ELF-1 (cell line): ENCODE measurements around the gene GABRB1.

Source experiments
- DNase-seq: peaks from one replicate; pipeline ENCODE4 v3.0.0-alpha.2; 2016; ENCODE audit warnings: low read depth, low spot score

GABRB1 gene

DNA sequence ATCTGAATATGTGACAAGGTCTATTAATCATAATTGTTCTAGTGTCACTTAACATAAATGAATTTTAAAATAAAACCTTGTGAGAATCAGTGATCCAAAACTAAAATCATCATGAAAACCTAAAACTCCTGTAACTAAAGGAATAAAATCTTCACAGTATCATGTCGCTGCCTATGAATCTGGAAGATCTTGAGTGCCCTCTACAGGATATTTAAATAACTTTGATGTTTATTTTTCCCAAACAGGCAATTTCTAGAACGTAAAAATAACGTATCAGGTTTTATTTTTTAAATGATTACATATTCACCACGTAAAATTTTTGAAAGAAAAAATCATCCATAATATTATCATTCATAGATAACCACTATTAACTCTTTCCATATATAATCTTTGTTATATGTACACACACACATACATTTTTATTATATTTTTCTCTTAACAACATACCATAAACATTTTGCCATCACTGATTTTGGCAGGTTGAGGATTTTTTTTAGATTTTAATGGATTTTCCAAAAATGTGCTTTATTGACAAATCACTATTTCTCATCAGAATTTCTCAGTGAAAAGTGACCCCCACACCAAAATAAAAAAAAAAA, 352.6 kb downstream of the GABRB1 start:
- no peak for DNase-seq

DNA sequence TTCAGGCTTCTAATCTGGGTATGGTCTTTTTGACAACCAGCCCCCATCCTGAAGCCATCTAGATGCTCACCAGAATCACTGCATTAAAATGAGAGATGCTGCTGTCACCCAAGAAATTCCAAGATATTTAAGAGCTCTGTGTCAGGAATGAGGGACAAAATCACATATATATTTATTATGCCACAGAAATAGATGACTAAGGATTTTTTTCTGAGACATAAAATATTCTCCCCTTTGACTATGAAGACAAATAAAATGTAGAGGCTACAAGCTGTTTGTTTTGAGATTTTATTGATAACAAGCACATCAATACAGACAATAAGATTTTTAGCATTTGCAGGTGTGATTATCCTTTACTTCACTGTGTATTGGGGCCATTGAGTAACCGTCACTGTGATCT, 354.8 kb downstream of the GABRB1 start:
- DNase-seq, result no peak

DNA sequence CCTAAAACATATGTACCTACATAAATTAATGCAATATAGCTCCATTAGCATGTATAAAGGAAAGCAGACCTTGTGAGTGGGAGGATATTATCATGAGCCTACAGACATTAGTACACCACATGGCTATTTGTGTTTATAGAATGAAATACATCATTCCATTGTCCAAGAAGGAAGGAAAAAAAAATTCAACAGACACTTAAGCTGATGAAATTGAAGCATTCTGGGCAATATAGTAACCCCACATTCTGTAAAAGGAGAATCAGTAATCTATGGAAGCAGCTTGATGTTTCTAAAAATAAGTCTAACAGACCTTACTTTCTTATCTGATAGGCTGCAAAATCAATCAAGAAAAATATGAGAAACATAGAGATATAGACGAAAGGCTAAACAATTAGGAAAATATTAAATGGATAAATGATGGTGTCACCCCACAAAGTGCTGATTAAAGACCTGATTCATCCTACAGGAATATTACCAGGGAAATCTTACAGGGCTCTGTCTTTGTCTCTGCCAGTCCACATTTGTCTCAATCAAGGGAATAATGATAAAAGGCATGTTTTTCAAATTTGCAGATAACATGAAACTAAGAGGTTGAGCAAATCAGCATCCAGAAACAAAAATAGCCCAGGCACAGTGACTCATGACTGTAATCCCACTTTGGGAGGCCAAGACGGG, 355.3 kb downstream of the GABRB1 start:
- no peak for DNase-seq

DNA sequence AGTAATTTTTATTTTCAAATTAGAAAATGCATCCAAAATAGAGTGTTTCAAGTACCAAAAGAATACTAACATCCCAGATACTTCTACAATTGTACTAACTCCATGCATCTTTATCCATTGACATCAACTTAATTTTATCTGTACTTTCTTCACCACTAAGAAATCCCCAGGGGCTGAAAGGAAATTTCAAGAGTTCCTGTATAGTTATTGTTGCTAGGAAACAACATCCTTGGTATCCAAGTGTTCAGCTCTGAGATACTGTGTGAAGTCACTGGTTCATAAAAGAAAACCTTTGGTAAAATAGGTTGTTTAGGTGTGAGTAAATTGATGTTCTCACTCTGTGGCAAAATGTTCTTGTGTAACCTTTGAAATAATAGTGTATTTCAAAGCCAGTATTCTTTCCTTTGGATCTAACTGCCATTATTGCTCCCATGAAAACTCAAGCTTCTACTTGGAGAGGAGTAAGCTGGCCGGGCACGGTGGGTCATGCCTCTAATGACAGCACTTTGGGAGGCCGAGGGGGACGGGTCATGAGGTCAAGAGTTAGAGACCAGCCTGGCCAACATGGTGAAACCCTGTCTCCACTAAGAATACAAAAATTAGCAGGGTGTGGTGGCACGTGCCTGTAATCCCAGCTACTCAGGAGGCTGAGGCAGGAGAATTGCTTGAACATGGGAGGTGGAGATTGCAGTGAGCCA, 359.2 kb downstream of the GABRB1 start:
- no peak for DNase-seq

DNA sequence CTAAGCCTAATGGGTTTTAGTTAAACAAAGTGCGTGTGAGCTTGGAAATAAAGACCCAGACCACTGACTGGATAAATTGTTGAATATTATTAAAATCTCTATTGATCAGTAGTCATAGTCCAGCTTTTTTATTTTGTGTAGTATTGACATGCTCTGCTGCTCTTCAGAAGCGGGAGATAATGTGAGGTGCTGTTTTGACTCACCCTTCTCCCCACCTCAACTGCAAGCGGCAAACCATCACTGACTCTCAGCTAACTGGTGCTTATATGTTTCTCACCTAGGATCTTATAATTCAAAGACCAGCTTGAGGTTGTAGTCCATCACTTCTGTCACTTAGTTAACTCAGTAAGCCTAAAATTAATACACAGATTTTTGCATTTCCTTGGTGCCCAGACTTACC, 359.9 kb downstream of the GABRB1 start:
- DNase-seq, result no peak

DNA sequence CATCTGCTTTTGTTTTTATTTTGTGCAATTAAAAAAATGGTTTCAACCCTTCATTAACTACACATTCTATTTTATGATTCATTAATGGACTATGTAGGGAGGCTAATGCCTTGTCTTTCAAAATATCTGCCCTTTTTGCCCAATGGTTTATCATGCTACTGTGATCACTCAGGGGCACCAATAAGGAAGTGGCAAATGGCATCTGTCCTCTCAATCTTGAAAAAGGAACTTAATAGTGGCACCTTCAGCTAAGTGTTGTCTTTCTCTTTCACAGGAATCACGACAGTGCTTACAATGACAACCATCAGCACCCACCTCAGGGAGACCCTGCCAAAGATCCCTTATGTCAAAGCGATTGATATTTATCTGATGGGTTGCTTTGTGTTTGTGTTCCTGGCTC, 375.0 kb downstream of the GABRB1 start:
- no peak for DNase-seq

DNA sequence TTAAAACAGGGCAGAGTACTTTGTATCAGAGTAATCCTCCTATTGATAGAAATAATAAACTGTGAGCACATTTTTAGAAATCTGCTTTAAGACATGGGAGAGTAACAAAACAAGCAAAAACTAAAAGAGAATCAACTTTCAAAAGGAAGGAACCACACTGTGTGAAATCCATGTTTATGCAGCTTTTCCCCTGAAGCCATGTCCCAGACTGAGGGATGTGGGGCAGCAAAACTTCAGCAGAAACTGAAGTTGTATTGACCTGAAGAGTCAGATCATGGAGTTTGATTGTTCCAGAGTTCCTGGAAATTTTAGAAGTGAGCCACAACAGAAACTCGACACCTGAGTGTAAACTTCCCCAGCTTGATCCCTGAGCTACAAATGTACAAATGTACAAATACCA, 378.9 kb downstream of the GABRB1 start:
- DNase-seq, result no peak

DNA sequence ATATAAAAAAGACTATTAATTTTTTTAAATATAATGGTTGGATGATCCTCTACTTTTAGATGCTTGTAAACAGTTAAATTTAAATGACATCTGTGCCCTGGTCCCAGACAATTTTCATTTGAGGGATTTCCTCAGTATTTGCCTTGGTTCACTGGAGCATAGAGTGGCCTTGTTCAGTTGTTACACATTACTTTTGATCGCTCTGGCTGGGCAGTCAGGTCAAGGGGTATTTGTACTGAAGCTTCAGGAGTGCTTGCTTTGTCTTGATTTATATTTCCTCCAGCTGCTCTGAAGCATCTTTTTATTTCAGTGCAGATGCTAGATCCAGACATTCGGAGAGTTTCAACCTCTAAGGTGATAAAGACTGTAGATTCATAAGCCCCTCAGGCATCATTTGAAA, 382.2 kb downstream of the GABRB1 start:
- DNase-seq, result no peak

DNA sequence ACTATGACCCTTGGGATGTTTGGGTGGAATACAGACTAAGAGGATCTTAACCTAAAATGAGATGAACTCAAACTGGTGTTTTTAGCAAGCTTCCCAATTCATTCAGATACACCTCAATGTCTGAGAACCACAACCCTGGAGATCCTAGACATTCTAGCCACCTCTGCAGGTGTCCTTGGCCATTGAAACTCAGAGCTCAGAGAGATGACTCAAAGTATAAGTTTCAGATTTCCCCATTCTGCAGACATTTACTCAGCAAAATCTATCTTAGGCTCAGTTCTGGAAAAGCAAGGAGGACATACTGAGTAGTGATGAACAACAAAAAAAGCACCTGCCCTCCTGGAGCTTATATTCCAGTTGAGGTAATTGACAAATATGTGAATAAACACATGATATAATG, 384.4 kb downstream of the GABRB1 start:
- no peak for DNase-seq

DNA sequence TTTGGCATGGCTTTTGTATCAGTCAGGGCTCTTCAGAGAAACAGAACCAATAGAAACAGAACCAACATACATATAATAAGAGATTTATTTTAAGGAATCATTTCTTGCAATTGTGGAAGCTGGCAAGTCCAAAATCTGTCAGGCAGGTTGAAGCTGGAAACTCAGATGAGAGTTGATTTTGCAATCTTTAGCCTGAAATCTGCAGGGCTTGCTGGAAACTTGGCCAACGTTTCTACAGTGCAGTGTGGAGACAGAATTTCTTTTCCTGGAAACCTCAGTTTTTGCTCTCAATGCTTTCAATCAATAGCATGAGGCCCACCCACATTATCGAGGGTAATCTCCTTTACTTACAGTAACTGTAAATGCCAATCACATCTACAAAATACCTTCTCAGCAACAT, 386.8 kb downstream of the GABRB1 start:
- DNase-seq, result no peak

DNA sequence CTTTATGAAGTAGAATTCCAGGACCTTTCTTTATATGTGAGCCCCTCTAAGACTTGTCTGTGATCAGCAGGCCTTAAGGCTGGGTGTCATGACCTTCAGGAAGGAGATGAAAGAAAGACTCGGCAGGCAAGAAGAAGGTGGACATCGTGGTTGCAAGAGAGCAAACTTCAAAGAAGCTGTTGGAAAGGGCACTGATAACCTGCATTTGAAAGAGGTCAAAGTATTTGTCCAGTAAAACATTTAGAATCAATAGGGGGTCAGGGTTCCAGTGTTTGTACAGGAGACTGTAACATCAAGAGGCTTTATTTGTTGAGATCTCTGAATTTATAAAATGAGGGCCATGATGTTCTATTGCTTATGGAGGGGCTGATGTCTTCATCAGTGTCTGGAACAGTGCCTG, 387.9 kb downstream of the GABRB1 start:
- DNase-seq, result no peak

DNA sequence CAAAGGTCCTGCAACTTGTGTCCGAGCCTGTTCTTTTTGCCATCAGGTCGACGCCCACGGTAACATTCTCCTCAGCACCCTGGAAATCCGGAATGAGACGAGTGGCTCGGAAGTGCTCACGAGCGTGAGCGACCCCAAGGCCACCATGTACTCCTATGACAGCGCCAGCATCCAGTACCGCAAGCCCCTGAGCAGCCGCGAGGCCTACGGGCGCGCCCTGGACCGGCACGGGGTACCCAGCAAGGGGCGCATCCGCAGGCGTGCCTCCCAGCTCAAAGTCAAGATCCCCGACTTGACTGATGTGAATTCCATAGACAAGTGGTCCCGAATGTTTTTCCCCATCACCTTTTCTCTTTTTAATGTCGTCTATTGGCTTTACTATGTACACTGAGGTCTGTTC, 394.3 kb downstream of the GABRB1 start:
- no peak for DNase-seq

DNA sequence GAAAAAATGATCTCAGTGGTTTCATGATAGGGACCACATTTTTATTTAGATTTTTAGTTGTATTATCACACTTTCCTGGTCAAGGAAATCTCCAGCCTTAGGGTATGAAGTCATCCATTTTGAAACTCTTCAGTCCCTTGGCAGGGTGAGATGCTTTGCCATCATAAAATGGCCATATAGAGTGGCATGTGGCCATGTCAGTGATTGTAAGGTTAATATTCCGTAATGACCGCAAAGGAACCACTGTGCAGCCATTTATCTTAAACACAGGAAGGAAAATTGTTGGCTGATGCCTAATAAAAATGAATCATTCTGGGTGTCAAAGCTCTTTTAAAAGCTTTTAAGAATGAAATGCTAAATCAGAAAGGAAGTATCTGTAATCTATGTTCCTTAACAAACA, 396.6 kb downstream of the GABRB1 start:
- DNase-seq, result no peak

DNA sequence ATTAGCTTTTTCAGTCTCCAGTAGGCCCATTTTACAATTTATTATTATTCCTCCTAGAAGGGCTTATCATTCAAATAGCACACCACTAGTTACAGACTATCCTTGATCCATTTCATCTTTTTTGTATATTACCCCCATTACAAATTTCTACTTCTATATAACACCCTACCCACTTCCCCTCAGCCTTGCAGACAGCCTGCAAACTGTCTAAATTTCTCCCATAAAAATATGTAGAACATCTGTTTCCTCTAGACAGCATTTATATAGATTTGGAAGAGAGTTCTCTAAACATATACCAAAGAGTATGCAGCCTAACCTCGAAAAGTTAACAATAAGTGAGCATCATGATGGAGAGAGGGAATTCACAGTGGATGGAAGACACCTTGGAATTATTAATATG, 401.4 kb downstream of the GABRB1 start:
- DNase-seq, result no peak

DNA sequence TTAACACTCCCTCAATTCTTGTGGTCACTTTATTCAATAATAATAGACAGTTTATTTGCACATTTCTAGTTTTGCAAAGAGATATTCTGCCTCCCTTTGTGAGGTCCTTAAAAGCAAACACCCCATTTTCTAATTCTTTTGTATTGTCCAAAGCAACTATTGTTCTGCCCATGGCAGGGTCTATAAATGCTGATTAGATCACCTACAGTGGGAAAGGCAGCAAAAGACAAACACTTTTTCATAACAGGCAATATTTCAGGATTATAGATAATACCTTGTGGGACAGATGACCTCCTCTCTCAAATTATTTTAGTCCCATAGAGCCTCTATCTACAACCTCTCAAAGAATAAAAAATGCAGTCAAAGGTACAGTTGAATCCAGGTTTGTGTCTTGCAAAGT, 403.6 kb downstream of the GABRB1 start:
- DNase-seq, result no peak

DNA sequence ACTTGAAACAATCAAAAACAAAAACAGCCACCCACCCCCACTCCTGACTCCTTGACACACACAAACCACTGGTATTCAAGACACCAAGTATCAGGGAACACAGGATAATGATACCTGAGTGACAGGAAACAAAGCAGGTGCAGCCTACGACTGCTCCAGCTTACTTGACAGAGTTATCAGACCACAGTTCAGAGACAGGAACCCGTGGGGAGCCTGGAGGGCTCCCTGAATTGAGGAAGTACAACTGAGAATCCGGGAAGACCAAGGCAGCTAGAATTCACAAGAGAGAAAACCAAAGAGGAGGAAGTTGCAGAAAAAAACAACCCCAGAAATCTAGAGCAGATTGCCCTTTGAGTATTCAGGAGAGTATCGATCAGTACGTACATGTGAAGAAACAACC, 411.6 kb downstream of the GABRB1 start:
- no peak for DNase-seq

DNA sequence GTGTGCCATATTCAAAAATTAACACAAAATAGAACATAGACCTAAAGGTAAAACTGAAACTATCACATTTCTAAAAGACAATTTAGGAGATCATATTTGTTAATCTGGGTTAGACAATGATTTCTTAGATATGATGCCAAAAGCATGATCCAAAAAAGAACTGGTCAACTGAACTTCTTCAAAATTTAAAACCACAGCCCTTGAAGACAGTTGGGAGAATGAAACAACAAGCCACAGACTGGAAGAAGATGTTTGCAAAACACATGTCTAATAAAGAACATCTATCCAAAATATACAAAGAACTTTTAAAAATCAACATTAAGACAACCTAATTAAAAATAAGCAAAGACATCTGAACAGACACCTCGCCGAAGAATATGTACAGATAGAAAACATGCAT, 412.7 kb downstream of the GABRB1 start:
- DNase-seq, result no peak

DNA sequence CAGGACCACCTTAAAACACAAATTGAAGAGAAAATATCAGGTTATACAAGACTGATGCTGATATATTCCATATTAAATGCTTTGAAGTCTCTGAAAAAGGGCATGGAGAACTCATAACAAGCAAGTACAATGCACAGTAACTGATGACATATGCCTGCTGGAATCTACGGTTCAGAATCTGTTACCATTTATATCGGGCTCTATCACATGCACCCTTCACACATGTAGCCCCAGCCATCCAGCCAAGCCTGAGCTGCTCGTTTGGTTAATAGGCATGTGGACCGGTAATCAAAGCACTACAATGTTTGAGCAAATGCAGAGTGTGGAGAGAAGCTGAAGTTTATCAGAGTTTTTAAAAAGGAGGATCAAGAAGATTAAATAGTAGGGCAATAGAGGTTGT, 420.3 kb downstream of the GABRB1 start:
- DNase-seq, result no peak

DNA sequence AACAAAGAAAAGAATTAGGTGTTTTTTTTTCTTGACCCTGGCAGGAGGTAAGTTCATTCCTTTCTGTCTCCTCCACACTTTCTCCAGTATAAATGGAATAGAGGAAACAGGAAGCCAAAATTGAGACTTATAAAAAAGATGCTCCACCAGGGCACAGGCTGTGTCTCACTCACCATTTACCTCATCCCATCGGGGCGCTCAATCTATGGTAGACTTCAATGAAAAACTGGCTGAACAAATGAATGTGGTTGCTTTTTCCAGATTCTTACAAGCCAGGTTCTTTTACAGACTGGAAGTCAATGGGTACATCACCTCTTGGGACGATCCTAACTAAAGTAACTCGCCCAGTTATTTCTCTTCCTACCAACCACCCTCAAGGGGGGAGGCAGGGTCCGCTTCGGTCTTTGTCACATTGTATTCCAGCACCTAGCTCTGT, 431.4 kb downstream of the GABRB1 start:
- DNase-seq, result no peak

DNA sequence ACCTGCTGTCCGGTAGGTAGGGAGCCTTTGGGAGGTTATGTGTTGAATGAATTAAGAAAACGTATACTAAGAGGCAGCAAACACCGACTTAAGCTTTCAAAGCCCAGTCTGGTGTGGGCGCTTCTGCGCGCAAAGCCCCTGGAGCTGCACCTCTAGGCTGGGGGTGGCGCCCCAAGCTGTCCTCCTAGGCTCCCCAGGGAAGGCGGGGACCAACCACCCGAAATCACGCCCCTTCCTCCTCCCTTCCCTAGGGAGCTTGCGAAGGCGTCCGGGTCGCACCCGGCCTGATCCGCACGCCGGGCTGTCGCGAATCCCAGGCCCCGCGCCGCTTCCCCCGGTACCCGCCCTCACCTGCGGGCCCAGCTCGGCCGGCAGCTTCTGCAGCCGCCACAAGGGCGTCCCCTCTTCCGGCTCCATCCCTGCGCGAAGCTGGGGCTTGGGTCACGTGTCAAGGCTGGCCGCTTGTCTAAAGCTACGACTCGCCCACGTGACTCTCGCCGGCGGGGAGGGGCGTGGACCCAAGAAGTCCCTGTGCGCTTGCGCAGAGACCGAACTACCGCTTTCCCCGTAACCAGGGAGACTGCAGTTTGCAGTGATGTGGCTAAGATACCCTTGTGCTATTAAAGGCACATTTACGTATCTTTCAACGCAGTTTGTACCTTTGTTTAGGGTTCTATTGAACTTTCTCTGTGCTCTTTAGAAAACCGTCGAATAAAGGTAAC, 432.0 kb downstream of the GABRB1 start, which contains the start of gene COMMD8:
TSS of gene COMMD8 (minus strand) at position 468 of the 722 bp plus-strand sequence. CDS start at position 417, 51 bp downstream.
- DNase-seq, result peak; percentile 98

DNA sequence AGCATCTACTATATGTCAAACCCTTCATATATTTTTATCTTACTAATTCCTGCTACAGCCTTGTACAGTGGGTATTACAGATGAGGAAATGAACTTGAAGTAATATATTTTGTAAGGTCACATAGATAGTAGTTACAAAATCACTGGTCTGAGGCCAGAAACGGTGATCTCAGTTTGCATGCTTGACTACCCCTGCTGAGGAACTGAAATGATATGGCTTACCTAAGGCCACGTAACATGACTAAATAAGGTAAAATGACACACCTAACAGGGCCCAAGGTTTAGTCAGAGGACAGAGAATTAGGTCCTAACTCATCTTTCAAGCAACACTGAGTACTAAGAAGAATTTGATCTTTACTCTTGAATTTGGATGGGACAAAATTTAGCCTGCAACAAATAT, 433.6 kb downstream of the GABRB1 start:
- no peak for DNase-seq

DNA sequence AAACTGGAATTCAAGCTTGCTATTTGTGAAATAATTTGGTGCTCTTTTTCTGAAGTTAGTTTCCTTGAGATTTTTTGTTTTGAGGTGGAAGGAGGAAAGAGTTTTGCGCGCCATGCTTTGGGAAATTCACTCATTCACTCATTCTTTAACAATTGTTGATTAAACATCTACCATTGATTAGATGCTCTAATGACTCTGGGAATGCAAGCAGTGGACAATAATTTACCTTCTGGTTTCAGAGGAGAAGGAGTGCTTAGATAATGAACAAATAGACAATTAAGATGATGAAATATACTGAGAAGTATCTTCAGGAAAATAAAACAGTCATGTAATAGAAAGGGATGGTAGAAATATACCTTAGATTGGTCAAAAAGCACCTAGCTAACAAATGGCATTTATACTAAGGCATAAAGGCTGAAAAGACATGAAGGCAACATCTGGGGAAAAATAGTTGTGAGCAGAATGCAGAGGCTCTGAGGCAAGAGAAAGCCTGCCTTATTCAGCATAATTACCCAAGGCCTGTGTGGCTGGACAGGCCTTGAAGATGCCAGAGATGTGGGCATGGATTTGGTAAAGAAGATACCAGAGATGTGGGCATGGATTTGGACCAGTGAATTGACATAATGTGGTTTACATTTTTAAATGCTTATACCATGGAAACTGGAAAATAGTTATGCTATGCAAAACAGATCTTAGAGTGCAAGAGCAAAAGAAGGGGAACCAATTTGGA, 434.9 kb downstream of the GABRB1 start:
- no peak for DNase-seq
